DMS 273 (cell line): ENCODE data around the gene OVCH1.
A peak's percentile ranks its signal among the peaks of the same experiment; 100 is the strongest.
"Not testable (repeated sequence)": the region's sequence is repeated elsewhere in the genome, so short reads cannot be mapped to it uniquely, and the experiment has no call there.

Experiments
- DNase-seq: peaks from one replicate; lab custom pipeline; 2025; ENCODE audit not compliant: unreplicated experiment; lab: John Stamatoyannopoulos, UW

The OVCH1 gene

GRCh38 chr12:29505122-29505521 lies 7.6 kb upstream of the OVCH1 start:
- no peak for DNase-seq

GRCh38 chr12:29503283-29503682 lies 5.8 kb upstream of the OVCH1 start:
- no peak for DNase-seq

GRCh38 chr12:29499235-29499634 lies 1.7 kb upstream of the OVCH1 start:
- no peak for DNase-seq

DNA sequence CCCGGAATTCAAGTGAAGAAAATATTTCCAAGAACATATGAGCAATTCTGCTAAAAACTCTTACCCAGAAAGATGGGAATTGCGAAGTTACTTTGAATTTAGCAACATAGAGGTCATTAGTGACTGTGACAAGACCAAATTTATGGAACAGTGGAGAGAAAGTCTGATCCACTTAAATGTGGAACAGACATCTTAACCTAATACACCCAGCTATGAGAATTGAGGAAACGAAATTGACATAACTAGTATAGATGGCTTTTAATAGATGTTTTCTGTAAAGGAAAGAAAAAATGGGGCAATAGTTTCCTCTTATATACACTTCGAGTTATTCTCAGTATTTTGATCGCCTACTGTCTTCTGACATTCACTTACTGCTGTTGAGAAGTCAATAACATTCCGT lies 4.6 kb downstream of the OVCH1 start:
- DNase-seq, result no peak

- no peak for DNase-seq
Observed at GRCh38 chr12:29486972-29487371, 10.5 kb downstream of the OVCH1 start.

- no peak for DNase-seq
Observed at GRCh38 chr12:29463198-29463597, 34.3 kb downstream of the OVCH1 start.

- DNase-seq, result no peak
Observed at GRCh38 chr12:29460082-29460481, 37.4 kb downstream of the OVCH1 start.

- no peak for DNase-seq
Observed at GRCh38 chr12:29455087-29455486, 42.4 kb downstream of the OVCH1 start.

DNA sequence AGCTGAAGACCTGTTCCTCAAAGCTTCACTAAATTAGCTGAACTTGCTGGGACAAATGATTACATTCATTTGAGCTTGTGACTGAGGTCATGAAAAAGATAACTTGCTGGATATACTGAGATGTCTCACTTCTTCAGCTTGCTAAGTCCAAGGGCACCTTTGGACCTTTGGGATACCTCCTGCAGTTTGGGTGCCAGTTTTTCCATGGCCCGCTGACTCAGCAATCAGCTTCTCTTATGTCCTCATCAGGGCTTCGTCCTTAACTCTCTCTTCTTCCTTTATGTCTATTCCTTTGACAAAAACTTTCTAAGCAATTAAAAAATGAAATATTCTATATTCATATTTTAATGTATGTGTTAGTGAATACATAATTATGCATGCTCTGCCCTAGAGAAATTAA lies 45.6 kb downstream of the OVCH1 start:
- DNase-seq, result no peak

- DNase-seq, result no peak
Observed at GRCh38 chr12:29448157-29448556, 49.3 kb downstream of the OVCH1 start.

DNA sequence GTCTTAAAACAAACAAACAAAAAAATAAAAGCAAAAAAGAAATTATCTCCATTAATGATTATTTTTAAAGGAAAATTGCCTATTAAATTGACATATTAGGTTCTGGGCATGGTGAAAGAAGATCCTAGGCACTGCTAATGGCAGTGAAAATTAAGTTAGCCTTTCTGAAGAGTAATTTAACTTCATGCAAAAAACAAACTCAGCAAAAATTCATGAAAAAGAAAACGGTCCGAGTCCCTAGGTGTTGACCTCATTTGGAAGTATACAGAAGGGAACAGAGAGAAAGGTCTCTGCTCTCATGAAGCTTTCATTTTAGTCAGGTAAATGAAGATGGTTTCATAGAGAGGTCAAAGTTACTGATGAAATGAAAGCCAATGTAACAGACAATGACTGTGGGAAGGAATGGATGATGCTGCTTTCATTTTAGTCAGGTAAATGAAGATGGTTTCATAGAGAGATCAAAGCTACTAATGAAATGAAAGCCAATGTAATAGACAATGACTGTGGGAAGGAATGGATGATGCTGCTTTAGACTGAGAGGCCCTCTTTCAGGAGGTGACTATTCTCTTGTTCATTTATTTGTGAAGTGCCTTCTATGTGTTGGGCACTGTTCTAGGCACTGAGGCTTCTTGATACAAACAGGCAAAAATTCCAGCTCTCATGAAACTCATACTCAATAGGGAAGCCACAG lies 50.1 kb downstream of the OVCH1 start:
- no peak for DNase-seq

DNA sequence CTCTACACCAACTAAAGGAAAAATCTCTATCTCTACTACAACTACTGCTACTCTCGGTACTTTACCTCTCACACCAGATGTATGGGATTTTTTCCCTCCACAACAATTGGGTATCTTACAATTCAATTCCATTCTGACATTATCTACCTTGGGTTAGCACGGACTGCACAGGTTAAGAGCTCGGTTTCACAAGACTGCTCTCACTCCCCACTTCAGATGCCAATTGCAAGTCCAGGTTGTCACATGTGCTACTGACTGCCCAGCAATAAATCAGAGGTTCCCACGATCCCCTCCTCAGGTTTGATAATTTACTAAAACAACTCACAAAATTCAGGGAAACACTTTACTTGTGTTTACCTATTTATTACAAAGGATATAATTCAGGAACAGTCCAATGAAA lies 58.0 kb downstream of the OVCH1 start:
- no peak for DNase-seq

- no peak for DNase-seq
Observed at GRCh38 chr12:29438752-29439408, 58.6 kb downstream of the OVCH1 start.

- no peak for DNase-seq
Observed at GRCh38 chr12:29437575-29437974, 59.9 kb downstream of the OVCH1 start.

GRCh38 chr12:29436815-29437214 lies 60.7 kb downstream of the OVCH1 start:
- not testable (repeated sequence) for DNase-seq

DNA sequence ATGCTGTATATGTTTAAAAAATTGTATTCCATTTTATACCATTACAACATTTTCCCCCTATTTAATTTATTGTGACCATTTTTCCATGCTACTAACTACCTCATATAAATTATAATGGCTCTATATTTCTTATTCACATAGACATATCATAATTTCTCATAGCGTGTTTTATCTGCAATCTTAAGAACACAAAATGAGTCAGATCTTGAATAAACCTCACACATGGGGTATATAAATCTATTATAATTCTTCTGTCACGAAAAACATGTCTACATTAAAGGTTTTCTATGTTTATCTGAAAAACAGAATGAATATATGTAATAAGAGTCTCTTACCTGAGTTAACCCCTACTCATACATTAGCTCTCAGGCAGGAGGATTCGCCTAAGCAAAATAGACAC lies 66.0 kb downstream of the OVCH1 start:
- no peak for DNase-seq

DNA sequence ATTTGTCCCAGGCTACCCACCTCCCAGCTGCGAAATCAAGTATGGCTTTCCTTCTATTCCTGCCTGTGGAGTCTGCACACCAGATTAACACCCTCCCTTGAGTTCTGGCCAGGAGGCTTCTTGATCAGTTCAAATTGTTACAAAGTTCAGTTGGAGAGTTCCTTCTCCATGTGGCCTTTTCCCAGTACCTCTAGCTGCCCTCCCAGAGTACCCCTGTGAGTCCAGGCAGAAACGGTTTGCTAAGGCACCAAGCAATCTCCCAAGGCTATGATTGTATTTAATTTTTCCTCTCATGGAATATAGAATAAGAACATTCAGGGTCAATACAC lies 66.8 kb downstream of the OVCH1 start:
- DNase-seq, result no peak

DNA sequence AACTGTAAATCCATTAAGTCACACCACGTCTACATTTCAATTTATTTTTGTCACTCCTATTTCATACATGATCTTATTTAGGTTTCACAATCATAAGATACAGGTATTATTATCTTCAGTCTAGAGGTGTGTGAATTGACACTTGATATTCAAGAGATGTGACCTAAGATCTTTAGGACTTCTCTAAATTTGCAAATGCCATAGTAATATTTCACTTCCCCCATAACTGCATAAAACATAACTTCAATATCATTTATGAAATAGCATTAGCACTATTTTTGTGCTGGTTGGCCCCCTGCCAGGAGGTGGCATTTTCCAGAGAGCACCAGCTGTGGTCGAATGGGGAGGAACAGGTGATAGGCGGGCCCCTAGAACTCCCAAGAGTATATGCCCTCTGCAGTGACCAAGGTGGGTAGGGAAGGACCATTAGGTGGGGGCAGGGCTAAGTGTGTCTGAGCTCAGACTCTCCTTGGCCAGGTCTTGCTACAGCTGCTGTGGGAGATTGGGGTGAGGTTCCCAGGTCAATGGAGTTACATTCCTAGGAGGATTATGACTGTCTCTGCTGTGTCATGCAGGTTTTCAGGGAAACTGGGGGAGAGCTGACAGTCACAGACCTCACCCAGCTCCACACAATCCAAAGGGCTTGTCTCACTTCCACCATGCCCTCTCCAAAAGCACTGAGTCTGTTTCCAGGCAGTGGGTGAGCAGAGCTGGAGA lies 67.3 kb downstream of the OVCH1 start:
- DNase-seq, result no peak

- DNase-seq, result no peak
Observed at GRCh38 chr12:29428633-29429032, 68.9 kb downstream of the OVCH1 start.

GRCh38 chr12:29427964-29428363 lies 69.5 kb downstream of the OVCH1 start:
- DNase-seq, result peak; percentile 4

DNA sequence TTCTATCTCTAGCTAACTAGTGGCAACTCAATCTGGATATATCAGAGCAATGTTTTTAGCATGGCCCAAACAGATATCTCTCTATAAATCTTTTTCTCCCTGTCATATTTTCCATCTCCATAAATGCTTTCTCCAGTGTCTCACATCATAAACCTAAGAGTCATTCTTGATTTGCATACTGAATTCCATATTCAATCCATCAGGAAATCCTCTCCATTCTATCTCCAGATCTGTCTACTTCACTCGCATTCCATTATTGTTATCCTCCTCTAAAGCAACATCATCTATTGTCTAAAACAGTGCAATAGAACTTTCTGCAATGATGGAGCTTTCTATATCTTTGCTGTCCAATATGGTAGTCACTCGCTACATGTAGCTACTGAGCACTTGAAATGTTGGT lies 71.0 kb downstream of the OVCH1 start:
- no peak for DNase-seq

DNA sequence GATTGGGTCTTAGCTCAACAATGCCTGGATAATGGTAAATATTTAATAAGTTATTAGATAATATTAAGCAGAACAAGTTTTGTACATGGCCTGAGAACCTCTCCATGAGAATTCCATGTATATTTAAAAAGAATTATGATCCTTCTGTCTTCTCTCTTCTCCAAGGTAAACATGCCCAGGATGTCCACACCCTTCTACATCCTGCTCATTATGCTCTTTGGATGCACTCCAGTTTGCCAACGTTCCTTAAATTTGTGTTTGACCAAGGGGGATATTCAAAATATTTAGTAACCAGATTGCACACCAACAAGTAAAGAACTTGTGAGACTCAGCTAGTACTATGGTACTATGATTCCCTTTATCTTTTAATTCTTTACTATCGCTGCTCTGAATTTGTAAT lies 71.8 kb downstream of the OVCH1 start:
- no peak for DNase-seq
